CD14-positive monocyte (primary cell): Measurements from ENCODE around the gene ZFPM1. TPM values are rescaled to one million over a fixed set of nuclear protein-coding genes. Genes with fewer than 3 reads are reported as not detected.

Source experiments
- DNase-seq, 3 donors: peaks; one replicate each; pipeline ENCODE4 v3.0.0-alpha.2; 2011 to 2022
- H2AFZ ChIP-seq: 2 replicates; pipeline ENCODE4 v1.6.0; 2012; ENCODE audit warnings: mild to moderate bottlenecking, low read depth, low read length, inconsistent platforms; ENCODE audit not compliant: insufficient read depth, poor library complexity, severe bottlenecking
- H3K27ac ChIP-seq, 2 donors: 1 replicate in 1 of 2; 2 replicates in 1 of 2; pipeline ENCODE4 v1.5.1; 2012 to 2013; ENCODE audit warnings: low read length in 2 of 2, control low read depth in 1 of 2, inconsistent platforms in 1 of 2, low read depth in 1 of 2, mild to moderate bottlenecking in 1 of 2
- H3K27me3 ChIP-seq, 2 donors: one replicate each; pipeline versions ENCODE4 v1.6.0 to v1.6.1; 2011 to 2013; ENCODE audit warnings: low read length in 2 of 2; ENCODE audit not compliant: control insufficient read depth in 2 of 2, insufficient read depth in 2 of 2
- H3K36me3 ChIP-seq, 2 donors: replicated peaks in 1 of 2; 1 replicate in 1 of 2; 2 replicates in 1 of 2; pipeline versions ENCODE4 v1.5.1 to v1.6.1; 2012 to 2013; ENCODE audit warnings: low read length in 2 of 2, control low read depth in 1 of 2, inconsistent platforms in 1 of 2, mild to moderate bottlenecking in 1 of 2; ENCODE audit not compliant: insufficient read depth in 2 of 2, control insufficient read depth in 1 of 2
- H3K4me1 ChIP-seq, 2 donors: 1 replicate in 1 of 2; 2 replicates in 1 of 2; pipeline versions ENCODE4 v1.5.1 to v1.6.1; 2012 to 2013; ENCODE audit warnings: low read length in 2 of 2, control low read depth in 1 of 2, inconsistent platforms in 1 of 2, mild to moderate bottlenecking in 1 of 2, moderate library complexity in 1 of 2; ENCODE audit not compliant: insufficient read depth in 2 of 2, control insufficient read depth in 1 of 2
- H3K4me2 ChIP-seq: replicated peaks from 2 replicates; pipeline ENCODE3; 2012; ENCODE audit warnings: low read length, moderate library complexity, mild to moderate bottlenecking; ENCODE audit not compliant: poor library complexity, severe bottlenecking; ENCODE audit errors: extremely low read depth
- H3K4me3 ChIP-seq, 3 experiments: fragments of 200-600 bp in 1 of 3; sonication (generic) in 1 of 3; replicated peaks in 1 of 3; 1 replicate in 2 of 3; 2 replicates in 1 of 3; pipeline ENCODE4 v1.5.1; 2011 to 2013; ENCODE audit warnings: low read length in 3 of 3, mild to moderate bottlenecking in 3 of 3, control low read depth in 2 of 3, low read depth in 2 of 3, inconsistent platforms in 1 of 3, moderate library complexity in 1 of 3
- H3K79me2 ChIP-seq: 2 replicates; pipeline ENCODE4 v1.6.0; 2012; ENCODE audit warnings: mild to moderate bottlenecking, control low read depth, inconsistent platforms, low read length, moderate library complexity; ENCODE audit not compliant: insufficient read depth
- H3K9ac ChIP-seq: 2 replicates; pipeline ENCODE4 v1.6.0; 2017; ENCODE audit warnings: low read length, mild to moderate bottlenecking; ENCODE audit not compliant: insufficient read depth, poor library complexity, severe bottlenecking
- H3K9me3 ChIP-seq, 2 donors: replicated peaks in 1 of 2; 1 replicate in 1 of 2; 2 replicates in 1 of 2; pipeline versions ENCODE4 v1.5.1 to v1.6.1; 2012 to 2013; ENCODE audit warnings: low read length in 2 of 2, control low read depth in 1 of 2; ENCODE audit not compliant: control insufficient read depth in 1 of 2, insufficient read depth in 1 of 2
- H4K20me1 ChIP-seq: 2 replicates; pipeline ENCODE4 v1.6.0; 2012; ENCODE audit warnings: mild to moderate bottlenecking, low read length, control low read depth, moderate library complexity; ENCODE audit not compliant: insufficient read depth
- H3K27ac Mint-ChIP-seq, 7 donors: one replicate each; pipeline ENCODE4 v1.8.0; 2020; ENCODE audit warnings: mild to moderate bottlenecking in 7 of 7, mixed read lengths in 7 of 7, moderate library complexity in 6 of 7, inconsistent platforms in 2 of 7
- H3K27me3 Mint-ChIP-seq, 3 donors: one replicate each; pipeline ENCODE4 v1.8.0; 2021 to 2022; ENCODE audit warnings: low read depth in 3 of 3, mild to moderate bottlenecking in 3 of 3, mixed read lengths in 3 of 3, moderate library complexity in 3 of 3, inconsistent platforms in 1 of 3
- H3K36me3 Mint-ChIP-seq, 2 donors: one replicate each; pipeline ENCODE4 v1.8.0; 2020; ENCODE audit warnings: mixed read lengths in 2 of 2, inconsistent platforms in 1 of 2, mild to moderate bottlenecking in 1 of 2
- H3K4me1 Mint-ChIP-seq: one replicate; pipeline ENCODE4 v1.8.0; 2020; ENCODE audit warnings: mild to moderate bottlenecking, mixed read lengths
- H3K4me3 Mint-ChIP-seq, 2 donors: one replicate each; pipeline ENCODE4 v1.8.0; 2020; ENCODE audit warnings: mild to moderate bottlenecking in 2 of 2, mixed read lengths in 2 of 2, moderate library complexity in 1 of 2
- H3K9me3 Mint-ChIP-seq, 7 donors: one replicate each; pipeline ENCODE4 v1.8.0; 2020 to 2022; ENCODE audit warnings: mixed read lengths in 7 of 7, mild to moderate bottlenecking in 6 of 7, moderate library complexity in 6 of 7, inconsistent platforms in 2 of 7
- WGBS: methylation state at CpG from one replicate; pipeline ENCODE4 v1.1.5; 2013; ENCODE audit warnings: missing lambda C conversion rate; ENCODE audit not compliant: insufficient coverage; 5-methylcytosine and 5-hydroxymethylcytosine counted together
- intact Hi-C, 2 donors: fragments of 100-400 bp; cut with micrococcal nuclease; formaldehyde crosslinking; loops; one replicate each; pipeline versions ENCODE4 v1.15.0 to v1.15.1; 2023
- polyA plus RNA-seq, 3 donors: library from polyadenylated mRNA; depleted of rRNA in 1 of 3; unstranded in 2 of 3; stranded (reverse) in 1 of 3; fragments of 300-500 nt in 2 of 3; fragments of >200 nt in 1 of 3; fragmentation: Illumina TruSeq in 2 of 3; gene quantifications; 1 replicate in 2 of 3; 2 replicates in 1 of 3; pipeline ENCODE4 v1.2.3, GENCODE V29; 2012 to 2021
- TF ChIP-seq, protein P1 (sequence below): fragments of 200-600 bp; IDR thresholded peaks from one replicate; pipeline ENCODE4 v1.8.0; 2022; ENCODE audit warnings: antibody characterized with exemption, mild to moderate bottlenecking

ZFPM1 gene
- polyA plus RNA-seq, 3 donors: 0.04 to 0.19 (median 0.12) TPM

DNA sequence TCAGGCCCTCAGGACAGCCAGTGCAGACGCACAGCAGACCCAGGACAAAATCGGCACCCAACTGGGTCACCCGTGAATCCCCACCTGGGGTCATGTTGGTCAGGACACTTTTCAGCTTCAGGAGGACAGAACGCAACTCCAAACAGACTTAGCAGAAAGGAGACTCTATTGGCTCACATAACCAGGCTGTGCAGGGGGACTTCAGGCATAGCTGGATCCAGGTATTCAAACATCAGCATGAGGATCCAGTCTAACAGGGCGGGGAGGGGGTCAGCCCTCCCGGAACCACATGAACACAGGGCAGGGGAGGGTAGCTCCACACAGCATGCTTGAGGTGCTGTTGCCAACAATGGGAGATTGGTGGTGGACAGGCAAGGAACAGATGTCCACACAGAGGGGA lies 48.3 kb upstream of the ZFPM1 start:
- no peaks in the 10 kb centered on the region for H3K79me2 ChIP-seq
- intact Hi-C loops: no loop called here
- H3K4me1 ChIP-seq: peaks cover 18 to 23% of the 10 kb centered on the region in 2 donors
- no peak overlapping the region for H3K4me2 ChIP-seq
- no peaks in the 10 kb centered on the region for H4K20me1 ChIP-seq
- Mint-ChIP-seq H3K36me3 (peaks cover 0 to 3% of the 10 kb centered on the region in 2 donors), H3K4me1 (peaks cover 22% of the 10 kb centered on the region), H3K4me3 (no peak overlapping the region), H3K27ac (peak overlapping the region in 2 of 7 donors; percentile 15 to 78), H3K27me3 (peaks cover 3 to 7% (median 6%) of the 10 kb centered on the region in 3 donors), H3K9me3 (peaks cover 0 to 3% (median 0%) of the 10 kb centered on the region in 7 donors)
- H3K27me3 ChIP-seq: no peaks in the 10 kb centered on the region
- no peak overlapping the region for H3K27ac ChIP-seq
- H3K9ac ChIP-seq: no peak overlapping the region
- no peaks in the 10 kb centered on the region for H3K9me3 ChIP-seq
- DNase-seq: no peak
- TF ChIP-seq, protein P1, sequence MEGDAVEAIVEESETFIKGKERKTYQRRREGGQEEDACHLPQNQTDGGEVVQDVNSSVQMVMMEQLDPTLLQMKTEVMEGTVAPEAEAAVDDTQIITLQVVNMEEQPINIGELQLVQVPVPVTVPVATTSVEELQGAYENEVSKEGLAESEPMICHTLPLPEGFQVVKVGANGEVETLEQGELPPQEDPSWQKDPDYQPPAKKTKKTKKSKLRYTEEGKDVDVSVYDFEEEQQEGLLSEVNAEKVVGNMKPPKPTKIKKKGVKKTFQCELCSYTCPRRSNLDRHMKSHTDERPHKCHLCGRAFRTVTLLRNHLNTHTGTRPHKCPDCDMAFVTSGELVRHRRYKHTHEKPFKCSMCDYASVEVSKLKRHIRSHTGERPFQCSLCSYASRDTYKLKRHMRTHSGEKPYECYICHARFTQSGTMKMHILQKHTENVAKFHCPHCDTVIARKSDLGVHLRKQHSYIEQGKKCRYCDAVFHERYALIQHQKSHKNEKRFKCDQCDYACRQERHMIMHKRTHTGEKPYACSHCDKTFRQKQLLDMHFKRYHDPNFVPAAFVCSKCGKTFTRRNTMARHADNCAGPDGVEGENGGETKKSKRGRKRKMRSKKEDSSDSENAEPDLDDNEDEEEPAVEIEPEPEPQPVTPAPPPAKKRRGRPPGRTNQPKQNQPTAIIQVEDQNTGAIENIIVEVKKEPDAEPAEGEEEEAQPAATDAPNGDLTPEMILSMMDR: no peak
- 82% methylated on average over 6 of the region's 6 CpGs for WGBS
- H3K4me3 ChIP-seq: no peak overlapping the region
- H2AFZ ChIP-seq: no peak overlapping the region
- no peaks in the 10 kb centered on the region for H3K36me3 ChIP-seq

DNA sequence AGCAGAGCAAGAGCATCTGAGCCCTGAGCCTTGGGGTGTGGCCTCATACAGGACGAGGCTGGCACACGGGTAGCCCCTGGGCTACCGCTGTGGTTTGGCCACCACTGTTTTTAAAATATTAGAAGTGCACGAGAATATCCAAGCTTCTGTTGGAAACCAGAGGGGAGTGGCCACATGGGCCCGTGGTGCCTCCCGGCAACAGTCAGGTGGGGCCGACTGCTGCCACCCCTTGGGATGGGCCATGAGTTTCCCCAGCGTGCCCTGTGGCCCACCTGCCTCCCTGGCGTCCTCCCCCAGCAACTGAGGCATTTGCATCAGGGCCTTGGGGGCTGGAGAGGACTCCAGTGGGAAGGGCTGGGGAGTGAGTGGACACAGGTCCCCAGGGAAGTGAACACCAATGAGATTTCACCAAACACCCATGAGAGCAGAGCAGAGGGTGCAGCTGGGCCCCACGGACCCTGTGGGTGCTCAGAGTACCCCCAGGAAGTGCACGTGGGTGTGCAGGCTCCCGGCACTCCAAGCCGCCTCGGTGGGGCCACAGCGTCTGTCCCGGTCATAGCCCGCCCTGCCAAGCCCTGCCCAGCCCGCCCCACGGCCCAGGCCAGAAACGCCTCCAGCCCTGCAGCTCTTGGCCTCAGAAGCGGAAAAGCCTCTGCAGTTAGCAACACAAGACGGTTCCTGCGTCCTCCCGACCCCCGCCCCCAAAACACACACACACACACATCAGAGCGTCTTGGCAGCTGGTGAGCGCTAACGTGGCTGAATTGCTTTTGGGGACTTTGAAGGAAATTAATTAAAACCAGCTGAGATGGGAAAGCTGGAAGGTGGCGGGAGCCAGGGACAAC lies 47.6 kb upstream of the ZFPM1 start:
- no peak overlapping the region for H3K27ac Mint-ChIP-seq

More for the DNA sequence above, 47.6 kb upstream of the ZFPM1 start:
- Histone ChIP-seq H3K27me3 (no peaks in the 10 kb centered on the region), H3K4me3 (no peak overlapping the region), H2AFZ (no peak overlapping the region), H3K79me2 (no peaks in the 10 kb centered on the region), H3K4me2 (no peak overlapping the region), H3K9me3 (no peaks in the 10 kb centered on the region), H3K4me1 (peaks cover 18 to 23% of the 10 kb centered on the region in 2 donors), H3K36me3 (no peaks in the 10 kb centered on the region), H3K9ac (no peak overlapping the region), H4K20me1 (no peaks in the 10 kb centered on the region), H3K27ac (no peak overlapping the region)
- Mint-ChIP-seq H3K4me3 (no peak overlapping the region), H3K9me3 (peaks cover 0 to 3% (median 0%) of the 10 kb centered on the region in 7 donors), H3K4me1 (peaks cover 25% of the 10 kb centered on the region), H3K36me3 (peaks cover 0 to 3% of the 10 kb centered on the region in 2 donors), H3K27me3 (peaks cover 3 to 7% (median 6%) of the 10 kb centered on the region in 3 donors)
- intact Hi-C loops: no loop called here
- TF ChIP-seq, protein P1: no peak
- WGBS: 80% methylated on average over 19 of the region's 29 CpGs
- DNase-seq: no peak
